A673 (cell line): ENCODE measurements around the gene LRCH2. TPM values are rescaled to one million over a fixed set of nuclear protein-coding genes. Genes with fewer than 3 reads are reported as not detected.

Experiments used
- BruUV-seq: library from RNA; stranded (reverse); fragments of 400-500 nt; replicated peaks from 2 replicates; lab custom pipeline; 2021; lab: Mats Ljungman, UMichigan
- CTCF ChIA-PET: fragments of 300-600 bp; sonication (Branson Sonifier 250); formaldehyde crosslinking; loops from one replicate; lab custom pipeline; 2022; ENCODE audit warnings: antibody characterized with exemption; lab: Charles Lee
- POLR2A ChIA-PET: fragments of 300-600 bp; sonication (Branson Sonifier 250); formaldehyde crosslinking; loops from one replicate; lab custom pipeline; 2022; ENCODE audit warnings: antibody characterized with exemption; ENCODE audit not compliant: low non-redundant PET; lab: Charles Lee
- DNase-seq: peaks from one replicate; pipeline ENCODE4 v3.0.0-alpha.2; 2015; ENCODE audit warnings: low spot score
- H3K27ac ChIP-seq: fragments of 200-600 bp; sonication (generic); 2 replicates; pipeline ENCODE4 v1.5.1; 2016; ENCODE audit warnings: mixed run types, low read depth, mild to moderate bottlenecking, mixed read lengths, antibody characterized with exemption, low read length; ENCODE audit not compliant: poor library complexity, severe bottlenecking
- H3K27me3 ChIP-seq: fragments of 200-600 bp; sonication (generic); replicated peaks from 2 replicates; pipeline ENCODE4 v1.6.1; 2017; ENCODE audit warnings: mixed run types, low read depth, mild to moderate bottlenecking, mixed read lengths, antibody characterized with exemption, low read length; ENCODE audit not compliant: insufficient read depth, poor library complexity
- H3K36me3 ChIP-seq: fragments of 200-600 bp; sonication (generic); 2 replicates; pipeline ENCODE4 v1.6.1; 2016; ENCODE audit warnings: mixed run types, mild to moderate bottlenecking, mixed read lengths, antibody characterized with exemption, low read length; ENCODE audit not compliant: insufficient read depth, poor library complexity, severe bottlenecking
- H3K4me1 ChIP-seq: fragments of 200-600 bp; sonication (generic); 2 replicates; pipeline ENCODE4 v1.6.1; 2017; ENCODE audit warnings: mixed run types, mild to moderate bottlenecking, mixed read lengths, antibody characterized with exemption, low read length; ENCODE audit not compliant: insufficient read depth, poor library complexity, severe bottlenecking
- H3K4me3 ChIP-seq: fragments of 200-600 bp; sonication (generic); 2 replicates; pipeline ENCODE4 v1.5.1; 2016; ENCODE audit warnings: low read depth, mixed run types, mild to moderate bottlenecking, mixed read lengths, low read length; ENCODE audit not compliant: poor library complexity, severe bottlenecking
- H3K9me3 ChIP-seq: fragments of 200-600 bp; sonication (generic); 2 replicates; pipeline ENCODE4 v1.6.1; 2016; ENCODE audit warnings: mixed run types, low read depth, mild to moderate bottlenecking, mixed read lengths, antibody characterized with exemption, low read length; ENCODE audit not compliant: poor library complexity, severe bottlenecking
- EZH2 ChIP-seq: fragments of 200-600 bp; sonication (generic); IDR thresholded peaks from 2 replicates; pipeline ENCODE4 v1.6.1; 2017; ENCODE audit warnings: borderline replicate concordance, low read depth, mild to moderate bottlenecking, mixed read lengths, antibody characterized with exemption, low read length; ENCODE audit not compliant: poor library complexity, severe bottlenecking
- intact Hi-C: fragments of 100-400 bp; cut with micrococcal nuclease; formaldehyde crosslinking; loops from one replicate; pipeline ENCODE4 v1.10.0; 2022; ENCODE audit not compliant: unreplicated experiment
- total RNA-seq: library from RNA; stranded (reverse); gene quantifications from 2 replicates; pipeline ENCODE4 v1.2.3, GENCODE V29; 2021
- TF ChIP-seq, protein P1 (sequence below): fragments of 300-800, 200-600 bp; sonication (generic); conservative IDR thresholded peaks from 2 replicates; pipeline ENCODE4 v1.5.1; 2017; ENCODE audit warnings: low read depth, mild to moderate bottlenecking, antibody characterized with exemption, low read length, moderate library complexity, mixed read lengths

The LRCH2 gene
- total RNA-seq, 1 experiment from 2014 or later = 4.2 TPM

DNA sequence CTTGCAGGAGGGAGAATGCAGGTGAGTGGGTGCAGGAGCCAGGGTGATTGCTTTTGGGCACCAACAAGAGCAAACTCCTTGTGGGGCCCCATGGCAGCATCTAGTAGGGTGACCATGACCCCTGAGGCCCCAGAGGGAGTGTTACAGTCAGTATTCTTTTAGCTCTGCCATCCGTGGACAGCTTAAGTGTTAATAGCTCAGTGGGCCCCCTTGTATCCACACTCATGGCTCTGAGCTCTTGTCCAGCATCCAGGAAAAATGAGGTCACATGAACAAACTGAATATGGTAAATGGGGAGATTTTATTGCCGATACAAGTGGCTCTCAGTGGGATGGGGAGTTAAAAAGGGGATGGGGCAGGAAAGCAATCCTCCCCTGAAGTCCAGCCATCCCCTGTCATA is 27.3 kb upstream of the LRCH2 start:
- ChIA-PET CTCF (no interaction called here), POLR2A (no interaction called here)
- Histone ChIP-seq H3K4me3 (no peak overlapping the region), H3K27ac (no peak overlapping the region), H3K27me3 (peaks cover 17% of the 10 kb centered on the region), H3K36me3 (no peaks in the 10 kb centered on the region), H3K4me1 (no peaks in the 10 kb centered on the region), H3K9me3 (no peaks in the 10 kb centered on the region)
- BruUV-seq = no TSS peak
- DNase-seq = no peak
- no peak for TF ChIP-seq EZH2
- TF ChIP-seq, protein P1, sequence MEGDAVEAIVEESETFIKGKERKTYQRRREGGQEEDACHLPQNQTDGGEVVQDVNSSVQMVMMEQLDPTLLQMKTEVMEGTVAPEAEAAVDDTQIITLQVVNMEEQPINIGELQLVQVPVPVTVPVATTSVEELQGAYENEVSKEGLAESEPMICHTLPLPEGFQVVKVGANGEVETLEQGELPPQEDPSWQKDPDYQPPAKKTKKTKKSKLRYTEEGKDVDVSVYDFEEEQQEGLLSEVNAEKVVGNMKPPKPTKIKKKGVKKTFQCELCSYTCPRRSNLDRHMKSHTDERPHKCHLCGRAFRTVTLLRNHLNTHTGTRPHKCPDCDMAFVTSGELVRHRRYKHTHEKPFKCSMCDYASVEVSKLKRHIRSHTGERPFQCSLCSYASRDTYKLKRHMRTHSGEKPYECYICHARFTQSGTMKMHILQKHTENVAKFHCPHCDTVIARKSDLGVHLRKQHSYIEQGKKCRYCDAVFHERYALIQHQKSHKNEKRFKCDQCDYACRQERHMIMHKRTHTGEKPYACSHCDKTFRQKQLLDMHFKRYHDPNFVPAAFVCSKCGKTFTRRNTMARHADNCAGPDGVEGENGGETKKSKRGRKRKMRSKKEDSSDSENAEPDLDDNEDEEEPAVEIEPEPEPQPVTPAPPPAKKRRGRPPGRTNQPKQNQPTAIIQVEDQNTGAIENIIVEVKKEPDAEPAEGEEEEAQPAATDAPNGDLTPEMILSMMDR = no peak
- intact Hi-C loops = no loop called here

DNA sequence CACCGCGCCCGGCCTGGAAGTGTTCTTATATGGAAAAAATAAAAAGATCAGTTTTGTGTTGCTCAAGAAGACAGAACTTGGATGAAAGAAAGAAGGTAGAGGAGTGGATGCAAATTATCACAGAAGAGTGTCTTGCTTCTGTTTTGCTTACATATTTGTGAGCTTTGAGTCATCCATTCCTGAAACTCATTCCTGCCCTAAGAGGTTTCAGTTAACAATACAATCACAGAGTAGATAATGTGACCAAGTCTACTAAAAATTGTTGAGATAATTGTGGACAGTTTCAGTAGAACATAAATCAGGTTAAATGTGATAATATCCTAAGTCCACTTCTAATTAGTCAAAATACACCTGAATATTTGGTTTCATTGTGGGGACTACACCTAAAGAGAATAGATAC is 26.4 kb upstream of the LRCH2 start:
- POLR2A ChIA-PET = no interaction called here
- H3K36me3 ChIP-seq = no peaks in the 10 kb centered on the region
- no peak for DNase-seq
- no peak overlapping the region for H3K27ac ChIP-seq
- CTCF ChIA-PET = no interaction called here
- H3K4me1 ChIP-seq = no peaks in the 10 kb centered on the region
- BruUV-seq = no TSS peak
- peaks cover 17% of the 10 kb centered on the region for H3K27me3 ChIP-seq
- intact Hi-C loops = no loop called here
- no peak overlapping the region for H3K4me3 ChIP-seq
- no peaks in the 10 kb centered on the region for H3K9me3 ChIP-seq
- TF ChIP-seq, protein P1 = no peak
- TF ChIP-seq EZH2 = no peak

DNA sequence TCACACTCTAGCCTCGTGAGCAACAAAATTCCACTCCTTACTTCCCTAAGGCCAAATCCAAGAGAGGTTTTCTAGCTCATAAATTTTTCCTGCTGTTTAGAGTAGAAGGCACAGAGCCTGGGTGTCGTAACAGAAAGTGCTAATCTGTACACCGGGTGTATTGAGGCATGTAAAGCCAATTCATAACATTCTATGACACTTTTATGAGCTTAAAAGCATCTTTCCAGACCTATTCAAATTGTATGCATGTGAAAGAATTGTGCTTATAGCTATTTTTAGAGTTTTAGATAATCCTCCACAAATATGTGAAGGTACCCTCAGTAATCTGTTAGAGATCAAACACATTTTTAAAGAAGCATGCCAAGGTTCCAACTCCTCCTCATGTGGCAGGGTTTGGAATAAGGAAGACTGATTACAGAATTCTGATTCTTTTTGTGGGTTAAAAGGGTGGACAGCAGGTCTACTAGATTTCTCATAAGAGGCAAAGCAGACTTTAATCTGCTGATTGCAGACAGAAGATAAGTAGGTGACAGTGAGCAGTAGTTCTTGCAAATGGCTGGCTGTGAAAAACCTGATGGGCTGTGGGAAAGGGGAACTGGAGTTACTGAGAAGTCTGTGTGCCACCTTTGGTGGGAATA is 25.5 kb upstream of the LRCH2 start:
- no peaks in the 10 kb centered on the region for H3K4me1 ChIP-seq
- BruUV-seq = no TSS peak
- intact Hi-C loops = no loop called here
- no peaks in the 10 kb centered on the region for H3K9me3 ChIP-seq
- POLR2A ChIA-PET = no interaction called here
- CTCF ChIA-PET = no interaction called here
- no peaks in the 10 kb centered on the region for H3K36me3 ChIP-seq
- TF ChIP-seq, protein P1 = no peak
- TF ChIP-seq EZH2 = no peak
- H3K27ac ChIP-seq = no peak overlapping the region
- no peak overlapping the region for H3K4me3 ChIP-seq
- no peak for DNase-seq
- peaks cover 17% of the 10 kb centered on the region for H3K27me3 ChIP-seq
